Gastroesophageal sphincter (tissue), 4 donors: ENCODE measurements around the gene GRK3. TPM values are rescaled to one million over a fixed set of nuclear protein-coding genes. Genes with fewer than 3 reads are reported as not detected.
"Not testable (repeated sequence)": the region's sequence is repeated elsewhere in the genome, so short reads cannot be mapped to it uniquely, and the experiment has no call there.

Experiments used
- ATAC-seq: fragments of 150-250 bp; one replicate; pipeline ENCODE4 v1.9.1; 2016; ENCODE audit warnings: mild to moderate bottlenecking, moderate library complexity
- H3K27ac ChIP-seq, 4 donors: fragments of 200-600 bp; sonication (generic) in 3 of 4; 1 replicate in 3 of 4; 2 replicates in 1 of 4; pipeline ENCODE4 v1.5.1; 2016 to 2019
- H3K27me3 ChIP-seq: fragments of 200-600 bp; sonication (generic); one replicate; pipeline ENCODE4 v1.5.1; 2019
- H3K36me3 ChIP-seq, 2 donors: fragments of 200-600 bp; sonication (generic); one replicate each; pipeline ENCODE4 v1.5.1; 2019; ENCODE audit warnings: control low read depth in 1 of 2
- H3K4me1 ChIP-seq, 3 donors: fragments of 200-600 bp; sonication (generic); 1 replicate in 2 of 3; 2 replicates in 1 of 3; pipeline ENCODE4 v1.5.1; 2016 to 2019; ENCODE audit warnings: control low read depth in 2 of 3
- H3K4me3 ChIP-seq, 2 donors: fragments of 200-600 bp; sonication (generic); one replicate each; pipeline ENCODE4 v1.5.1; 2019; ENCODE audit warnings: mild to moderate bottlenecking in 1 of 2, moderate library complexity in 1 of 2
- H3K9me3 ChIP-seq, 3 donors: fragments of 200-600 bp; sonication (generic); one replicate each; pipeline ENCODE4 v1.5.1; 2017 to 2019; ENCODE audit warnings: control low read depth in 2 of 3
- EP300 ChIP-seq: sonication (generic); formaldehyde crosslinking; IDR thresholded peaks from one replicate; pipeline ENCODE4 v1.6.1; 2017; ENCODE audit warnings: antibody characterized with exemption, mild to moderate bottlenecking
- POLR2A ChIP-seq, 2 donors: fragments of 450-650 bp; IDR thresholded peaks; one replicate each; pipeline ENCODE4 v1.6.1; 2017; ENCODE audit warnings: antibody characterized with exemption in 2 of 2, mild to moderate bottlenecking in 2 of 2, moderate library complexity in 1 of 2
- POLR2AphosphoS5 ChIP-seq: sonication (generic); formaldehyde crosslinking; IDR thresholded peaks from one replicate; pipeline ENCODE4 v1.6.1; 2017; ENCODE audit warnings: antibody characterized with exemption
- WGBS, 2 donors: methylation state at CpG; one replicate each; pipeline ENCODE4 v1.1.5; 2018; ENCODE audit warnings: low coverage in 1 of 2; 5-methylcytosine and 5-hydroxymethylcytosine counted together
- total RNA-seq, 4 donors: library from RNA; depleted of rRNA; stranded (reverse); fragments of >200 nt; gene quantifications; one replicate each; pipeline ENCODE4 v1.1.0, GENCODE V29; 2016
- TF ChIP-seq, protein P1 (sequence below), 4 experiments: fragments of 200-600 bp in 2 of 4; fragments of 450-650 bp in 2 of 4; sonication (generic) in 1 of 4; IDR thresholded peaks; one replicate each; pipeline ENCODE4 v1.5.1; 2017 to 2019; ENCODE audit warnings: antibody characterized with exemption in 4 of 4, mild to moderate bottlenecking in 2 of 4, moderate library complexity in 2 of 4

Gene GRK3
- 1 to 10 TPM; 3.9 to 7.8 (median 4.5) TPM for total RNA-seq

DNA sequence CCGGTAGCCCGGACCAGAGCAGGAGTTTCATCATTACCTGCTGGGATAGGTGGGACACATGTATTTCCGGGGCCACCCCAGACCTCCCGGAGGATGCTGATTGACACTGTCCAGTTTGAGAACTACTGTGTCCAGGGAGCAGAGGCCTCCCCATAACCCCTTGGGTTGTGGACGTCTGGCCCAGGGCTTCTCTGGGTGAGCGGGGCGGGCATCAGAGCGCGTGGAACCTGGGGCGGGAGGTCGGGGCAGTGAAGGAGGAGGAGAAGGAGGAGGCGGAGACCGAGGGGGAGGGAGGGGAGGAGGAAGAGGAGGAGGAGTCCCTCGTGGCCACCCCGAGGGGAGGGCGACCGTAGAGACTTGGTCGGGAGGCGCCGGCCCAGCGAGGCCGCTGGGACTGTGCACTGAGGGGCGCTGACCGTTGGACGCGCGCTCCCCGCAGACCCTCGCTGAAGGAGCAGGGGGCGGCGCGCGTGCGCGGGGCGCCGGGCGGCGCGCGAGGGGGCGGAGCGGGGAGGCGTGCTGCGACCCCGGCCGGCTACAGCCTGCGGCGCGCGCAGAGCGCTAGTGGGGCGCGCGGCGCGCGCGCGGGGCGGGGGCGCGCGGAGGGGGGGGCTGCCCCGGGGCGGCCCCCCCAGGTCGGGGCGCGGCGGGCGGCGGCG is at the start of gene GRK3:
Gene GRK3, plus strand, starts transcription at position 356 of the 659 bp plus-strand sequence. CDS start 366 bp downstream, outside the sequence.
- peak within 1 kb of the TSS; percentile 76 to 83 for H3K4me3 ChIP-seq
- peak within 1 kb of the TSS in 3 of 4 donors; percentile 73 to 83 (median 73) for H3K27ac ChIP-seq
- 3% methylated on average over 15 of the region's 73 CpGs; no CpG with 5 or more reads in 1 of the 2 donors for WGBS, 2 donors
- TF ChIP-seq, protein P1, sequence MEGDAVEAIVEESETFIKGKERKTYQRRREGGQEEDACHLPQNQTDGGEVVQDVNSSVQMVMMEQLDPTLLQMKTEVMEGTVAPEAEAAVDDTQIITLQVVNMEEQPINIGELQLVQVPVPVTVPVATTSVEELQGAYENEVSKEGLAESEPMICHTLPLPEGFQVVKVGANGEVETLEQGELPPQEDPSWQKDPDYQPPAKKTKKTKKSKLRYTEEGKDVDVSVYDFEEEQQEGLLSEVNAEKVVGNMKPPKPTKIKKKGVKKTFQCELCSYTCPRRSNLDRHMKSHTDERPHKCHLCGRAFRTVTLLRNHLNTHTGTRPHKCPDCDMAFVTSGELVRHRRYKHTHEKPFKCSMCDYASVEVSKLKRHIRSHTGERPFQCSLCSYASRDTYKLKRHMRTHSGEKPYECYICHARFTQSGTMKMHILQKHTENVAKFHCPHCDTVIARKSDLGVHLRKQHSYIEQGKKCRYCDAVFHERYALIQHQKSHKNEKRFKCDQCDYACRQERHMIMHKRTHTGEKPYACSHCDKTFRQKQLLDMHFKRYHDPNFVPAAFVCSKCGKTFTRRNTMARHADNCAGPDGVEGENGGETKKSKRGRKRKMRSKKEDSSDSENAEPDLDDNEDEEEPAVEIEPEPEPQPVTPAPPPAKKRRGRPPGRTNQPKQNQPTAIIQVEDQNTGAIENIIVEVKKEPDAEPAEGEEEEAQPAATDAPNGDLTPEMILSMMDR (IDR thresholded peaks at IDR 0.05): no peak
- TF ChIP-seq EP300: no peak
- no peak for TF ChIP-seq POLR2AphosphoS5
- no peak for TF ChIP-seq POLR2A (IDR thresholded peaks at IDR 0.05)
- H3K36me3 ChIP-seq: no peaks in the 10 kb centered on the region
- no peaks in the 10 kb centered on the region for H3K9me3 ChIP-seq
- peak; percentile 86 for ATAC-seq
- H3K4me1 ChIP-seq: peaks cover 0 to 29% (median 5%) of the 10 kb centered on the region in 3 donors
- no peaks in the 10 kb centered on the region for H3K27me3 ChIP-seq

DNA sequence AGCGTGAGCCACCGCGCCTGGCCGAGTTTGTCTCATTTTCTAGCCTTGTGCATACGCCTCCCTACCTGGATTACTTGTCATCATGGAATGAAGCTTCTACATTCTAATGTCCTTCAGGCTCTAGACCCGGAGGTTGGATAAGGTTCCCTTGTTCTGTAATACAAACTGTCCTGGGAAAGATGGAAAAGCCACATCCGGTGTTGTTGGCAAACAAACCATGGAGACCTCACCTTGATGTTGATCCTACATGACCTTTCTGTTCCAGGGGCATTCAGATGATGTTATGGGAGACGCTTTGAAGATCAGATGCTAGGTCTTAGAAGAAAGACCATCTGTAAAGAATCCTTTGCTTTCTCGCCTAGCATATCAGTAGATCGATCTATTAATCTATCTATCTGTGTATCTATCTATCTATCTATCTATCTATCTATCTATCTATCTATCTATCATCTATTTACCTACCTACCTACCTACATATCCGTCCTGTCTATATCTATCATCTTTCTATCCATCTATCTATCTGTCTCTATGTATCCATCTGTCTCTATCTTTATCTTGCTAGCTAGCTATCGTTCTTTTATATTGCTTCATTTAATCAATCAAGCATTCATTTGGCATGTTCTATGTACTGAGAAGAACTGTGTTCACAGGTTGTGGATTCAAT is 46.3 kb upstream of the GRK3 start:
- TF ChIP-seq POLR2A (IDR thresholded peaks at IDR 0.05): no peak
- no peak for TF ChIP-seq POLR2AphosphoS5
- TF ChIP-seq EP300: no peak
- TF ChIP-seq, protein P1 (IDR thresholded peaks at IDR 0.05): no peak

GRCh38 chr22:25525376-25525775 is 39.1 kb upstream of the GRK3 start:
- Histone ChIP-seq H3K4me1 (no peaks in the 10 kb centered on the region), H3K36me3 (no peaks in the 10 kb centered on the region), H3K4me3 (no peak overlapping the region), H3K9me3 (peaks cover 0 to 11% (median 0%) of the 10 kb centered on the region in 3 donors), H3K27me3 (no peaks in the 10 kb centered on the region), H3K27ac (no peak overlapping the region)
- TF ChIP-seq, protein P1 (IDR thresholded peaks at IDR 0.05): no peak
- no peak for TF ChIP-seq EP300
- TF ChIP-seq POLR2A (IDR thresholded peaks at IDR 0.05): no peak
- TF ChIP-seq POLR2AphosphoS5: no peak
- no peak for ATAC-seq
- WGBS, 2 donors: no CpG with 5 or more reads among the region's 1 CpG

More for the DNA sequence above, 46.3 kb upstream of the GRK3 start:
- ATAC-seq: no peak
- Histone ChIP-seq H3K4me1 (no peaks in the 10 kb centered on the region), H3K27me3 (no peaks in the 10 kb centered on the region), H3K9me3 (no peaks in the 10 kb centered on the region), H3K27ac (no peak overlapping the region), H3K36me3 (no peaks in the 10 kb centered on the region), H3K4me3 (no peak overlapping the region)
- WGBS, 2 donors: 93 to 96% methylated on average over 5 to 12 of the region's 12 CpGs

GRCh38 chr22:25525804-25526584 is 38.5 kb upstream of the GRK3 start:
- peaks cover 0 to 11% (median 0%) of the 10 kb centered on the region in 3 donors for H3K9me3 ChIP-seq
- 77 to 90% methylated on average over 2 of the region's 3 CpGs for WGBS, 2 donors
- not testable (repeated sequence) for H3K27ac ChIP-seq, H3K4me3 ChIP-seq, H3K4me1 ChIP-seq, H3K27me3 ChIP-seq, ATAC-seq, H3K36me3 ChIP-seq

- not testable (repeated sequence) for H3K4me3 ChIP-seq, H3K27ac ChIP-seq, H3K4me1 ChIP-seq, ATAC-seq, H3K27me3 ChIP-seq, H3K36me3 ChIP-seq
- WGBS, 2 donors: 10 to 25% methylated on average over 1 of the region's 1 CpG
- H3K9me3 ChIP-seq: peaks cover 0 to 11% (median 0%) of the 10 kb centered on the region in 3 donors
Measured at GRCh38 chr22:25527016-25527415, 37.5 kb upstream of the GRK3 start.

- H3K4me1 ChIP-seq, H3K4me3 ChIP-seq, H3K27ac ChIP-seq, ATAC-seq, H3K36me3 ChIP-seq, H3K27me3 ChIP-seq: not testable (repeated sequence)
- peaks cover 0 to 11% (median 0%) of the 10 kb centered on the region in 3 donors for H3K9me3 ChIP-seq
- 76 to 81% methylated on average over 3 of the region's 3 CpGs for whole genome bisulfite sequencing, 2 donors
Measured at GRCh38 chr22:25528068-25528467, 36.4 kb upstream of the GRK3 start.

- H3K36me3 ChIP-seq, H3K27ac ChIP-seq, H3K4me1 ChIP-seq, H3K27me3 ChIP-seq, H3K4me3 ChIP-seq, ATAC-seq: not testable (repeated sequence)
- peaks cover 0 to 11% (median 0%) of the 10 kb centered on the region in 3 donors for H3K9me3 ChIP-seq
- WGBS, 2 donors: 93% methylated on average over 1 of the region's 1 CpG; no CpG with 5 or more reads in 1 of the 2 donors
Measured at GRCh38 chr22:25529059-25529458, 35.4 kb upstream of the GRK3 start.

DNA sequence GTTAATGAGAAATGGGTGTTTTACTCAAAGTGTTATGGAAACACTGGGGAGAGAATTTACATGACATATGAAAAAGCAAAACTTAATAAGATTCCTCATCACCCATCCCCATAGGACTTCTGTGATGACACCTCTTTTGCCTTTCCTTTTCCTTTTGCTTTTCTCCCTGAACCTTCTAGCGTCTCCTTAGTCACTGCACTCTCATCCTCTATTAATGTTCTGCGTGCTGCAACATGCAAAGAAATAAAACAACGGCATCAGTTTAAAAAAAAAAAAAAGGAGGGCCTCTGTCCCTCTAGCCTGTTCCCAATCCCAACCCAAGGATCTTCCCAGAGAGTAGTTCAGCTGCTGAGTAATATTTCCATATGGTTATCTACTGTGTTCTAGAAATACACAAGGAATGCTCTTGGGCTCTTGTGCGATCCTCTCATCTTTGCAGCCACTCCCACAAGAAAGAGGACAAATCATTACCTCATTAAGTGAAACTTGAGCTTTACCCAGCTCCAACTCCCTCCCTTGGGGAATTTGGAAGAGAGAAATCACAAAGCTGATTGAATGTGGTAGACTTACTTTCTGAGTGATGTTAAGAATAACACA is 34.8 kb upstream of the GRK3 start:
- not testable (repeated sequence) for ATAC-seq, H3K27me3 ChIP-seq, H3K36me3 ChIP-seq, H3K27ac ChIP-seq, H3K4me1 ChIP-seq, H3K4me3 ChIP-seq
- 87 to 100% methylated on average over 1 to 3 of the region's 4 CpGs for WGBS, 2 donors
- peaks cover 0 to 11% (median 0%) of the 10 kb centered on the region in 3 donors for H3K9me3 ChIP-seq

DNA sequence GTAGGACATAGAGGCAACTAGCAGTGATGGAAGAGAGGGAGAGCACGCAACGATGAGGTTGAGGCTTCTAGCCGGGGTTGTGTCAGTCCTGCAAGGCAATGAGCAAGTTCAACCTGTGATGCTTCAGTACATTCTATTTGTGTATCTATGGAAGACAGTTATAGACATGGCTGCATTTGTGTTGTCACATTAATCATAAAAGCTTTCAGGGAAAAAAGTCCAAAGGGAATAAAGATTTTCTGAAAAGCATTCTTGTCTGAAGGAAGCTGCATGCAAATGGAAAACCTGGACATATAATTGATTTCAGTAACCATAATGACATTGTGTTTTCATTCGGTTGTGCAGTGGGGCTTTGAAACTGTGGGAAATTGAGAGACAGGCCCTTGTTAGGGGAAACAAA is 32.8 kb upstream of the GRK3 start:
- WGBS, 2 donors: 75 to 77% methylated on average over 1 of the region's 4 CpGs
- not testable (repeated sequence) for ATAC-seq

More for the DNA sequence above, 32.8 kb upstream of the GRK3 start:
- not testable (repeated sequence) for H3K36me3 ChIP-seq, H3K9me3 ChIP-seq, H3K27ac ChIP-seq, H3K27me3 ChIP-seq, H3K4me1 ChIP-seq, H3K4me3 ChIP-seq
